NCI-H1930 (cell line): ENCODE measurements around the gene NME3.
A peak's percentile ranks its signal among the peaks of the same experiment; 100 is the strongest.
"Not testable (repeated sequence)": the region's sequence is repeated elsewhere in the genome, so short reads cannot be mapped to it uniquely, and the experiment has no call there.

ENCODE experiments used
- DNase-seq, 2 experiments: peaks; one replicate each; lab custom pipeline; 2025; lab: John Stamatoyannopoulos, UW

NME3 gene

DNA sequence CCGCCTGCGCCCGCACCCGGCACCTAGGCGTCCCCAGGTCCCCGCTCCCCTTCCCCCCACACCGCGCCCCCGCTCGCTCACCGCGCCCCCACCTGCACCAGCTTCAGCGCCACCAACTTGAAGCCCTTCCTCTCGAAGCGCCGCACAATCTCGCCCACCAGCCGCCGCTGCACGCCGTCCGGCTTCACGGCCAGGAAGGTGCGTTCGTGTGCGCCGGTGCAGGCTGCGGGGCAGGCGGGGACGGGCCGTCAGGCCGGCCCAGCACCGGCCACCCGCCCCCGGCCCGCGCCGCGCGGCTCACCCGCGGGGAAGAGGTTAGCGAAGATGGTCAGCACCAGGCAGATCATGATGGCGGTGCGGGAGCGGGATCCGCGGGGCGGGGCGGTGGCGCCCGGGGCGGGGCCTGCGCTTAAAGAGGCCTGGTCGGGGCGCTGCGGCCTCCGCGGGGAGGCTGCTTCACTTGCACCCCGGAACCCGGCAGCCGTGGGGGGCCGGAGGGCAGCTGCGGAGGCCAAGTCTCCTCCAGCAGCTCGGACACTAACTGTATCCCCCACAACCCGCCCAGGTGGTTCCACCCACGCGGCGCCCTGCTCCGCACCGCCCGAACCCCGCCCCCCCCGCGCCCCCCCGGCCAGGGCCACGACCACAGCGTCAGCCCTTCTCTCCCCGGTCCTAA, at the start of gene NME3:
NME3 (minus strand) TSS at position 356 of the 676 bp plus-strand sequence; CDS start at position 347, 9 bp downstream.
- peak in 1 of 2 experiments; percentile 36 for DNase-seq

DNA sequence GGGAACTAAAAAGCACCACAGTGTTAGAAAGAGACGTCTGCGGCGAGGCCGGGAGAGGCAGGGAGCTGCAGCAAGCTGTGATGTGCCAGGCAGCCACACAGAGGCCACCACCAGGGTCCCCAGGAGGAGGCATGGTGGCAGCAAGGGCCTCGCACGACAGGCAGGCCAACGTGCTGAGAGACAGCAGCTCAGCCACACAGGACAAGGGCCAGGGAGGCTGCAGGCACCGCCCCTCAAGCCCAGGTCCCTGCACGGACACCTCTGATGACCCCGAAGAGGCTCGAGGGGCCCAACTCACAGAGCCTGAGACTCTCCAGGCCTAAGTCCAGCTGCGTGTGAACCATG, 49.6 kb upstream of the NME3 start:
- DNase-seq: no peak

DNA sequence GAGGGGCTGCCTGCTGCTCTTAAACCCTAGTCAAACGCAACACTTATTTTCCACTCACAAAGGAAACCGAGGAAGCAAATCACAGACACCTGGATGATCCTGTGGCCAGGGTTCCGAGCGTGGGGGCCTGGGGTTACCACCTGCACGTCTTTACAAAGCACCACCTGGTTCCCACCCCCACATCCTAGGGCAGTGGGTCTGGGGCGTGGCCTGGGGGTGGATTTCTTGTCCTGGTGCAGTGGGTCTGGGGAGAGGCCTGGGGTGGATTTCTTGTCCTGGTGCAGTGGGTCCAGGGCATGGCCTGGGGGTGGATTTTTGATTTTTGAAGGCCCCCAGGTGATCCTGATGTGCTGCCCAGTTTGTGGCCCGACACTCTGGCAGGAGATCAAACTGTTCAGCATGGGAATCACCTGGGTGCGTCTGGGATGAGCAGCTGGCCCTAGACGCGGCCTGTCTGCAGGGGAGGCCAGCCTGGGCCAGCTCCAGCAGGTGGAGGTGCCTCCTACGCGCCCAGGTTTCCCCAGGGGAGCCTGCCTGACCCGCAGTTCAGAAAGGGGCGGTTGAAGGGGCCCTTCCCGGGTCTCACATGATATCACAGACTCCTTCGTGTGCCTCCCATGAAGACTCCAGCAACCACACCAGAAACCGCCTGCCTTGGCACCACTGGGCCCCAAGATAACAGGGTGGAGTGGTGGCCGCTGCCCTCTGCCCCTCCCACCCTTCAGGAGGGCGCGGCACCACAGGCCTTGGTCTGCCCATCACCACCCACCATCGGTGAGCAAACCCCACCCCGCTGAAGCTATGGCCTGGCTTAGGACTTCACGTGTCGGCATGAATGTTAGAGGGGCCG, 49.0 kb upstream of the NME3 start:
- no peak for DNase-seq

- DNase-seq: no peak
Measured at GRCh38 chr16:1819611-1820010, 48.3 kb upstream of the NME3 start.

GRCh38 chr16:1818873-1819525, 47.7 kb upstream of the NME3 start:
- no peak for DNase-seq

- DNase-seq: no peak
Measured at GRCh38 chr16:1818204-1818872, 47.0 kb upstream of the NME3 start.

DNA sequence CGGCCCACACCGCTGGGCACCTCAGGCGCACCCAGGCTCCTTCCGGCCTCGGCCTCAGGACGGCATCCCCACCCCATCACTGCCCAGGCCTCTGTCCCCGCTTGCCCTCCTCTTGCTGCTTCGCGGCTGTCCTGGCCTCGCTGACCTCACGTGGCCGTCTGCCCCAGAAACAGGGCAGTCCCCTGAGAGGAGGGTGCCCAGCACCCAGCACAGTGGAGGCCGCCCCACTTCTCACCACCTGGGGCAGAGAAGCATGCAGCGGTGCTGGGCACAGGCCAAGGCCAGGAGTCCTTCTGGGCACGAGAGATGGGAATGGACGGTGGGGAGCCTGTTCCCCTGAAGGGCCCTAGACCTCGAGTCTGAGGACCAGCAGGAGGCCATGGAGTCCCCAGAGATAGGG, 46.4 kb upstream of the NME3 start:
- DNase-seq: no peak

GRCh38 chr16:1817276-1817589, 45.9 kb upstream of the NME3 start:
- DNase-seq: no peak

GRCh38 chr16:1816396-1817275, 45.3 kb upstream of the NME3 start:
- DNase-seq: no peak

DNA sequence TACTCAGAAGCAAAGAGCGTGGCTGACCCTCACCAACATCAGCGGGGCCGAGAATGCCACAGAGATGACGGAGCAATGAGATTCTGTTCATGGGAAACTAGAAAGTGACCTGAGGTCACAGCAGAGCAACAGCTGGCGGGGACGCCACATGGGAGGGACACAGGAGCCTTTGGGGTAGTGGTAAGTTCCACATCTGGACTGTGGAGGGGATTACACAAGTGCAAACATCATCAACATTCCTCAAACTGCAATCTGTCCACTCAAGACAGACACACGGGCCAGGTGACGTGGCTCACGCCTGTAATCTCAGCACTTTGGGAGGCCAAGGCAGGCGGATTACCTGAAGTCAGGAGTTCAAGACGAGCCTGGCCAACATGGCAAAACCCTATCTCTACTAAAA, 44.1 kb upstream of the NME3 start:
- no peak for DNase-seq

DNA sequence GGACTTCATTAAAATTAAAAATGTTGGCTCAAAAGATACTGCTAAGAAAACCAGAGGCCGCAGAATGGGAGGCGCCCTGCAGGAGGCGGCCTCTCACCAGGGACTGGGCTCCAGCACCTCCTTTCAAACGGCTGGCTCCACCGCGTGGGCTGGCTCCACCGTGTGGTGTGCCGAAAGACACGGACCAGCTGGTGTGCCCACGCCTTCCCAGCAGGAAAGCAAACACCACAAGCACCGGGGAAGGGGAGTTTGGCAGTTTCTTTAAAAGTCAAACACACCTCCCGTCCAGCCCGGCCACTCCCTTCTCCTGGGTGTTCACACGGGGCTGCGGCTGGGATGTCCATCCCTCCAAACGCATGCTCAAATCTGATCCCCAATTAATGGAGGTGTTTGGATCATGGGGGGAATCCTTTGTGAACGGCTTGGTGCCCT, 41.4 kb upstream of the NME3 start:
- DNase-seq: peak; percentile 34 to 47

GRCh38 chr16:1810536-1810935, 39.2 kb upstream of the NME3 start:
- DNase-seq: no peak

DNA sequence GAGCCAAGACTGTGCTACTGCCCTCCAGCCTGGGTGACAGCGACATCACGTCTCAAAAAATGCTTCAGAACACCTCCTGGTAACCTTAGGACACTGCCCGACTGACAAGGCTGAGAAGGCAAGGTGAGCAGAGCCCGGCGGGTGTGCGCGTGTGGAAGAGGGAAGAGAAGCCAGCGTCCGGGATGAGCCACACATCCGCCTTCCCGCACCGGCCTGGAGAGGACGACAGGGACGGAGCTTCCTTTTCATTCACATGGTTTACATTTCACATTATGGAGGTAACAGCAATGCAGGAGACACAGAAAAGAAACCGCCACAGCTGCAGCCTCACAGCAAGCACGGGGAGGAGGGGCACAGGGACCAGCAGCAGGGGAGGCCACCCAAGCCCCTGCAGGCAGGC, 38.8 kb upstream of the NME3 start:
- no peak for DNase-seq

- DNase-seq: no peak
Measured at GRCh38 chr16:1809281-1809801, 38.0 kb upstream of the NME3 start.

DNA sequence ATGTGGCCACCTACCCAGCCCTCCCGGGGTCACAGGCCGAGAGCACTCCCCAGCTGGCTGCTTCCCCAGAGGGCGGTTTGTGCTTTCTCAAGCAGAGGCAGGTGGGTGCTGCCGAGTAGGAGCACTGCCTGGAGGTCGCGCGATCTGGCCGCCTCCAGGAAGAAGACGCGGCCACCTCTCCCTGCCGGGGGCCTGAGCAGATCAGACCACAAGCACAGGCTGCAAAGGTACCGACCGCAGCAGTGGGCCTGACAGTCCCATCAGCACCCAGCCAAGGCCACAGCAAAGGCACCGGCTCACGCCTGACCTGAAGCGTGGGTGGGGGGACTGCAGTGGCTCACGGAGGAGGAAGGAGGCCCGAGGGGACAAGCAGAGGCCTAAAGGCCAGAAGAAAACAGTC, 37.3 kb upstream of the NME3 start:
- no peak for DNase-seq

DNA sequence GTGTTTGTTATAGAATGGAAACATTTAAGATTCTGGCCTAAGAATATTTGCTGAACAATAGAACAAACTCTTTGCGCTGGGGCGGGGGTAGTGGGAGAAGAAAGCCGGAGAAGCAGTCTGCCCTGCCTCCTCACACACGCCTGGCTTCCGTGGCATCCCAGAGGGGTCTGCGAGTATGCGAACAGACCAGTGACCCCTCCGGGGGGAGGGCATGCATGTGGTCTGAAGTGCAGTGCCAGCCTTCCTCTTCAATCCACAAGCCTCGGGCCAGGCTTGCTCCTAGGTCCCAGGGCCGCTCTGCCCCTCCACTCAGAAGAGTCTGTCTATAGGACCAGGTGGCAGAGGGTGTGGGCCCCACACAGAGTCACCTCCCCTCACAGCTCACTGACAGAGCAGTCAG, 36.3 kb upstream of the NME3 start:
- no peak for DNase-seq

DNA sequence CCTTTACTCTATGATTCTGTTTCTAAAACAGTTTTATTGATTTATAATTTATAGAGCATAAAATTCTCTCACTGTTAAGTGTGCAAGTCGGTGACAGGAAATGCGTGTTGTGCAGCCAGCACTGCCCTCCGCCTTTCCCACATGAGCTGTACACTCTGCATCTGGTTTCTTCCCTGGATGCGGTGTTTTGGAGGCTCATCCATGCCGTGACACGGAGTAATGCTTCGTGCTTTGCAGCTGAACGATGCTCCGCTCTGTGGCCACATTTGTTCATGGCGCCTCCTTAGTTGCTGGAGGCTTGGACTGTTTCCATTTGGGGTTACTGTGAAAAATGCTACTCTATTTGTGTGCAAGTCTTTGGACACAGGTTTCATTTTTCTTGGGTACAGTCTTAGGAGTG, 29.4 kb upstream of the NME3 start:
- no peak for DNase-seq

GRCh38 chr16:1799263-1799662, 27.9 kb upstream of the NME3 start:
- DNase-seq: not testable (repeated sequence)

- DNase-seq: no peak
Measured at GRCh38 chr16:1794908-1795666, 23.7 kb upstream of the NME3 start.

DNA sequence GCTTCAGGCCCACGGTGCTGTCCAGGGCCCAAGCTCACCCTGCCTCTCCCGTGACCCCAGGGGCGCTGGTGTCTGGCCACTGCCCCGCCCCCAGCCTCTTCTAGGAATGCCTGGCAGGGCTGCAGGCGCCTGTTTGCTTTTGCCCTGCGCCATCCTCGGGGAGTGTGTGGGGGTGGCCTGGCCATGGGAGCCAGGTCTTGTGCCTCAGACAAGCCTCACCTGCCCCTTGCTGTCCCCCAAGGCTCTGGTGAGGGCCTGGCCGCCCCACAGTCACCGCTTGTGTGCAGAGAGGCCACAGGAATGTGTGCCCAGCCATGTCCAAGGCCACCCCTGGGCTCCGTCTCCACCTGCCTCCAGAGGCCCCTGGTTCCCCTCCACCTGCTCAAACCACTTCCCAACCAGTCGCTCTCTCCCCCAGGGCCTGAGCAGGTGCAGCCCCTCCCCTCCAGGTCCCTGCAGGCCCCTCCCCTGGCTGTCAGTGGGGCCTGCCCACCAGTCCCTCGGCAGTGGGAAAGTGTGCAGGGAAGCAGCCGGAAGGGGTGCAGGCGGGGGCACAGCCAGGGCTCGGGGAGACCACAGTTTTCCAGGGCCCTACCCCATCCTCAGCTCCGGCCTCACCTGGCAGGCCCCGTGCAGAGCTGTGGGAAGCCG, 23.0 kb upstream of the NME3 start:
- no peak for DNase-seq
